Spleen (tissue), 11 donors: ENCODE results near the gene CEBPB. TPM values are rescaled to one million over a fixed set of nuclear protein-coding genes. Genes with fewer than 3 reads are reported as not detected.
"Not testable (repeated sequence)": the region's sequence is repeated elsewhere in the genome, so short reads cannot be mapped to it uniquely, and the experiment has no call there.

ENCODE experiments used
- DNase-seq: peaks from one replicate; pipeline ENCODE4 v3.0.0-alpha.2; 2020
- H3K27ac ChIP-seq, 8 donors: fragments of 200-600 bp; sonication (generic) in 7 of 8; 1 replicate in 4 of 8; 2 replicates in 4 of 8; pipeline versions ENCODE4 v1.5.0 to v1.8.0; 2016 to 2021; ENCODE audit warnings: inconsistent platforms in 4 of 8, mild to moderate bottlenecking in 4 of 8, moderate library complexity in 1 of 8
- H3K27me3 ChIP-seq, 7 donors: fragments of 200-600 bp; sonication (generic) in 6 of 7; replicated peaks in 1 of 7; 1 replicate in 4 of 7; 2 replicates in 3 of 7; pipeline versions ENCODE4 v1.5.0 to v1.8.0; 2016 to 2021; ENCODE audit warnings: inconsistent platforms in 3 of 7, mild to moderate bottlenecking in 1 of 7
- H3K36me3 ChIP-seq, 6 donors: fragments of 200-600 bp; sonication (generic) in 5 of 6; 1 replicate in 4 of 6; 2 replicates in 2 of 6; pipeline versions ENCODE4 v1.5.0 to v1.8.0; 2016 to 2021; ENCODE audit warnings: inconsistent platforms in 2 of 6
- H3K4me1 ChIP-seq, 6 donors: fragments of 200-600 bp; sonication (generic) in 5 of 6; 1 replicate in 3 of 6; 2 replicates in 3 of 6; pipeline versions ENCODE4 v1.5.0 to v1.8.0; 2016 to 2021; ENCODE audit warnings: inconsistent platforms in 3 of 6
- H3K4me3 ChIP-seq, 8 donors: fragments of 200-600 bp; sonication (generic) in 7 of 8; 1 replicate in 4 of 8; 2 replicates in 4 of 8; pipeline versions ENCODE4 v1.5.0 to v1.8.0; 2016 to 2021; ENCODE audit warnings: inconsistent platforms in 4 of 8, mild to moderate bottlenecking in 4 of 8, moderate library complexity in 2 of 8
- H3K9me3 ChIP-seq, 8 donors: fragments of 200-600 bp; sonication (generic) in 7 of 8; 1 replicate in 4 of 8; 2 replicates in 4 of 8; pipeline versions ENCODE4 v1.5.0 to v1.8.0; 2016 to 2021; ENCODE audit warnings: inconsistent platforms in 4 of 8
- CTCF ChIP-seq, 11 experiments: fragments of 200-600 bp in 7 of 11; fragments of 450-650 bp in 4 of 11; sonication (generic) in 4 of 11; IDR thresholded peaks in 8 of 11; conservative IDR thresholded peaks in 3 of 11; 1 replicate in 7 of 11; 2 replicates in 4 of 11; pipeline versions ENCODE4 v1.4.0 to v1.8.0; 2016 to 2021; ENCODE audit warnings: antibody characterized with exemption in 11 of 11, inconsistent platforms in 4 of 11, mild to moderate bottlenecking in 1 of 11
- POLR2A ChIP-seq, 3 donors: fragments of 450-650 bp; IDR thresholded peaks; one replicate each; pipeline ENCODE4 v1.5.1; 2017; ENCODE audit warnings: antibody characterized with exemption in 3 of 3, mild to moderate bottlenecking in 1 of 3
- POLR2AphosphoS5 ChIP-seq, 3 donors: sonication (generic); formaldehyde crosslinking; IDR thresholded peaks; one replicate each; pipeline ENCODE4 v1.5.1; 2017; ENCODE audit warnings: antibody characterized with exemption in 3 of 3
- WGBS, 5 donors: extraction: QIAGEN DNeasy Blood & Tissue Kit in 3 of 5; methylation state at CpG; one replicate each; pipeline versions ENCODE4 v1.1.5 to v1.1.7; 2013 to 2018; 5-methylcytosine and 5-hydroxymethylcytosine counted together
- intact Hi-C: fragments of 100-400 bp; cut with DNase I; formaldehyde crosslinking; loops from one replicate; pipeline ENCODE4 v1.15.0; 2023; ENCODE audit warnings: low total_unique reads
- polyA plus RNA-seq, 3 donors: library from polyadenylated mRNA; stranded (reverse); fragments of 200-250 nt; gene quantifications; one replicate each; pipeline ENCODE4 v1.2.1, GENCODE V29; 2013
- total RNA-seq, 7 donors: library from RNA; depleted of rRNA in 3 of 7; stranded (reverse); fragments of >200 nt in 3 of 7; fragmentation: NEBNext Ultra II Directional in 4 of 7; extraction: Animal tissue kit (Norgen Biotek cat#: 25700) in 4 of 7; gene quantifications; one replicate each; pipeline versions ENCODE4 v1.1.0 to v1.2.1, GENCODE V29; 2016 to 2021
- donor health status: healthy with polysubstance abuse.
- donor health status: DM: no; HTN: no; CAD: no; lungs with moderate emphysema.
- donor health status: DM: no; HTN: no; CAD: no.
- donor health status: Bipolar disorder and iron deficiency.
- donor health status: healthy.
- donor health status: DM: no; HTN: no; CAD: no.
- donor health status: DM: yes; HTN: yes; CAD: no.

Gene CEBPB
- total and polyA plus RNA-seq, 10 donors: 24.2 to 273 (median 105) TPM

- Histone ChIP-seq H3K9me3 (peaks cover 0 to 9% (median 2%) of the 10 kb centered on the region in 8 donors), H3K4me1 (peaks cover 6 to 52% (median 27%) of the 10 kb centered on the region in 6 donors), H3K36me3 (peaks cover 0 to 28% (median 6%) of the 10 kb centered on the region in 6 donors), H3K4me3 (no peak overlapping the region), H3K27ac (peak overlapping the region in 2 of 8 donors; percentile 7 to 21), H3K27me3 (no peaks in the 10 kb centered on the region)
- intact Hi-C loops: loop anchor here (10.0 kb wide), 1 partner anchor 77 kb away; no protein-coding TSS in a partner anchor
- TF ChIP-seq POLR2AphosphoS5 (IDR thresholded peaks at IDR 0.05) (peak; percentile 49 to 65 (median 51)), CTCF (IDR thresholded peaks at IDR 0.05 in 8 of 11, conservative IDR thresholded peaks at IDR 0.05 in 3 of 11) (no peak)
- WGBS, 5 donors: 69 to 84% (median 76%) methylated on average over 11 of the region's 11 CpGs
- DNase-seq: no peak
Observed at GRCh38 chr20:50198180-50198666, 7.6 kb downstream of the CEBPB start.

- H3K4me3 ChIP-seq: no peak overlapping the region
- H3K27me3 ChIP-seq: no peaks in the 10 kb centered on the region
- peak overlapping the region in 2 of 8 donors; percentile 7 to 21 for H3K27ac ChIP-seq
- WGBS, 5 donors: 84 to 97% (median 96%) methylated on average over 1 of the region's 1 CpG
- no peak for DNase-seq
- peaks cover 0 to 23% (median 4%) of the 10 kb centered on the region in 6 donors for H3K36me3 ChIP-seq
- peaks cover under 1 to 47% (median 22%) of the 10 kb centered on the region in 6 donors for H3K4me1 ChIP-seq
- H3K9me3 ChIP-seq: peaks cover 0 to 10% (median 4%) of the 10 kb centered on the region in 8 donors
- intact Hi-C loops: loop anchor here (10.0 kb wide), 1 partner anchor 76 kb away; no protein-coding TSS in a partner anchor
- TF ChIP-seq POLR2AphosphoS5 (IDR thresholded peaks at IDR 0.05): no peak
- no peak for TF ChIP-seq POLR2A (IDR thresholded peaks at IDR 0.05)
- TF ChIP-seq CTCF (IDR thresholded peaks at IDR 0.05 in 8 of 11, conservative IDR thresholded peaks at IDR 0.05 in 3 of 11): no peak
Observed at GRCh38 chr20:50198716-50199115, 8.1 kb downstream of the CEBPB start.

GRCh38 chr20:50199703-50200102 lies 9.1 kb downstream of the CEBPB start:
- 79 to 88% (median 82%) methylated on average over 4 of the region's 4 CpGs for WGBS, 5 donors
- no peak for DNase-seq
- peaks cover 0 to 19% (median 6%) of the 10 kb centered on the region in 8 donors for H3K9me3 ChIP-seq
- intact Hi-C loops: loop anchor here (10.0 kb wide), 1 partner anchor 75 kb away; no protein-coding TSS in a partner anchor
- no peak overlapping the region for H3K27ac ChIP-seq
- H3K27me3 ChIP-seq: no peaks in the 10 kb centered on the region
- H3K4me3 ChIP-seq: no peak overlapping the region
- H3K36me3 ChIP-seq: peaks cover 0 to 13% (median 0%) of the 10 kb centered on the region in 6 donors
- peaks cover 0 to 38% (median 15%) of the 10 kb centered on the region in 6 donors for H3K4me1 ChIP-seq
- TF ChIP-seq CTCF (IDR thresholded peaks at IDR 0.05 in 8 of 11, conservative IDR thresholded peaks at IDR 0.05 in 3 of 11) (no peak), POLR2AphosphoS5 (IDR thresholded peaks at IDR 0.05) (no peak), POLR2A (IDR thresholded peaks at IDR 0.05) (no peak)

- H3K4me1 ChIP-seq: peaks cover 0 to 33% (median 11%) of the 10 kb centered on the region in 6 donors
- H3K27me3 ChIP-seq: no peaks in the 10 kb centered on the region
- peaks cover 0 to 8% (median 0%) of the 10 kb centered on the region in 6 donors for H3K36me3 ChIP-seq
- TF ChIP-seq POLR2A (IDR thresholded peaks at IDR 0.05) (no peak), POLR2AphosphoS5 (IDR thresholded peaks at IDR 0.05) (peak; percentile 20 to 64 (median 25)), CTCF (IDR thresholded peaks at IDR 0.05 in 8 of 11, conservative IDR thresholded peaks at IDR 0.05 in 3 of 11) (no peak)
- peaks cover 0 to 19% (median 6%) of the 10 kb centered on the region in 8 donors for H3K9me3 ChIP-seq
- 87 to 96% (median 88%) methylated on average over 4 to 6 of the region's 6 CpGs for WGBS, 5 donors
- intact Hi-C loops: no loop called here
- no peak for DNase-seq
- no peak overlapping the region for H3K4me3 ChIP-seq
- no peak overlapping the region for H3K27ac ChIP-seq
Observed at GRCh38 chr20:50200482-50201104, 10.0 kb downstream of the CEBPB start.

- DNase-seq, H3K4me3 ChIP-seq, H3K27ac ChIP-seq, intact Hi-C loops, H3K36me3 ChIP-seq, H3K27me3 ChIP-seq: not testable (repeated sequence)
- H3K9me3 ChIP-seq: peaks cover 0 to 19% (median 6%) of the 10 kb centered on the region in 8 donors
- peaks cover 0 to 29% (median 6%) of the 10 kb centered on the region in 6 donors for H3K4me1 ChIP-seq
- WGBS, 5 donors: 91 to 97% (median 95%) methylated on average over 7 of the region's 7 CpGs
Observed at GRCh38 chr20:50201710-50202109, 11.1 kb downstream of the CEBPB start.
